Left renal pelvis (tissue), 4 donors: ENCODE results near the gene PCDHGA7. TPM values are rescaled to one million over a fixed set of nuclear protein-coding genes. Genes with fewer than 3 reads are reported as not detected.
"Not testable (repeated sequence)": the region's sequence is repeated elsewhere in the genome, so short reads cannot be mapped to it uniquely, and the experiment has no call there.

Source experiments
- DNase-seq, 4 donors: peaks; one replicate each; pipeline ENCODE4 v3.0.0-alpha.2; 2013; ENCODE audit warnings: low read depth in 4 of 4, low spot score in 3 of 4
- polyA plus RNA-seq, 4 donors: library from polyadenylated mRNA; unstranded; fragments of 120-200 nt; gene quantifications; one replicate each; pipeline ENCODE4 v1.2.1, GENCODE V29; 2013; ENCODE audit not compliant: insufficient read length in 4 of 4

PCDHGA7 gene
- polyA plus RNA-seq, 4 donors, result 1.8 to 2.5 (median 2.1) TPM

DNA sequence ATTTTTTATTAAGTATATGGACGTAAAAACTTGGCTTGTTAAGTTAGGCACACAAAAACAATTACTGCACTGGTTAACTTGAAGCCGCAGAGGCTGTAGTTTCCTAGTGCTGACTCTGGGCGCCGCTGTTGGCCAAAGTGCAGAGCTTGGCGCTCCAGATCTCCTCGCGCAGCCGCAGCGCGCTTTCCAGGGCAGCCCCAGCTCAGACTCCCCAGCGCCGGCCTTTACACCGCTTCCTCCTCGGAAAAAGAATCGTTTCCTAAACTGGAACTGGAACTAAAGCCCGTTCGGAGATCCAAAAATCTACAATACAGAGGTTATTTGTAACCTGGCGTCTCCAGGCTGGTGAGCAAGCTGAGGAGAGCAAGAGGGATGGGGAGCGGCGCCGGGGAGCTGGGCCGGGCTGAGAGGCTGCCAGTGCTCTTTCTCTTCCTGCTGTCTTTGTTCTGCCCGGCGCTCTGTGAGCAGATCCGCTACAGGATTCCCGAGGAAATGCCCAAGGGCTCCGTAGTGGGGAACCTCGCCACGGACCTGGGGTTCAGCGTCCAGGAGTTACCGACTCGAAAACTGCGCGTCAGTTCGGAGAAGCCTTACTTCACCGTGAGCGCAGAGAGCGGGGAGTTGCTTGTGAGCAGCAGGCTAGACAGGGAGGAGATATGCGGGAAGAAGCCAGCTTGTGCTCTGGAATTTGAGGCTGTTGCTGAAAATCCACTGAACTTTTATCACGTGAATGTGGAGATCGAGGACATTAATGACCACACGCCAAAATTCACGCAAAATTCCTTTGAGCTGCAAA lies 15.4 kb downstream of the PCDHGA7 start, which contains the start of gene PCDHGB5:
Gene PCDHGB5, plus strand, starts transcription at position 192 of the 796 bp plus-strand sequence. Its CDS starts 181 bp downstream, at position 373.
- not testable (repeated sequence) for DNase-seq

DNA sequence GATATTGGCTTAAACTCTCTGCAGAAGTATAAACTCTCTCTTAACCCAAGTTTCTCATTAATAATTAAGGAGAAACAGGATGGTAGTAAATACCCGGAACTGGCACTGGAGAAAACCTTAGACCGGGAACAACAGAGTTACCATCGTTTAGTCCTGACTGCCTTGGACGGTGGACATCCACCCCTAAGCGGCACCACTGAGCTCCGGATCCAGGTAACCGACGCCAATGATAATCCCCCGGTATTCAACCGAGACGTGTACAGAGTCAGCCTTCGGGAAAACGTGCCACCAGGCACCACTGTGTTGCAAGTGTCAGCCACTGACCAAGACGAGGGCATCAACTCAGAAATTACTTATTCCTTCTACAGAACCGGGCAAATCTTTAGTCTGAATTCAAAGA lies 16.1 kb downstream of the PCDHGA7 start:
- no peak for DNase-seq

DNA sequence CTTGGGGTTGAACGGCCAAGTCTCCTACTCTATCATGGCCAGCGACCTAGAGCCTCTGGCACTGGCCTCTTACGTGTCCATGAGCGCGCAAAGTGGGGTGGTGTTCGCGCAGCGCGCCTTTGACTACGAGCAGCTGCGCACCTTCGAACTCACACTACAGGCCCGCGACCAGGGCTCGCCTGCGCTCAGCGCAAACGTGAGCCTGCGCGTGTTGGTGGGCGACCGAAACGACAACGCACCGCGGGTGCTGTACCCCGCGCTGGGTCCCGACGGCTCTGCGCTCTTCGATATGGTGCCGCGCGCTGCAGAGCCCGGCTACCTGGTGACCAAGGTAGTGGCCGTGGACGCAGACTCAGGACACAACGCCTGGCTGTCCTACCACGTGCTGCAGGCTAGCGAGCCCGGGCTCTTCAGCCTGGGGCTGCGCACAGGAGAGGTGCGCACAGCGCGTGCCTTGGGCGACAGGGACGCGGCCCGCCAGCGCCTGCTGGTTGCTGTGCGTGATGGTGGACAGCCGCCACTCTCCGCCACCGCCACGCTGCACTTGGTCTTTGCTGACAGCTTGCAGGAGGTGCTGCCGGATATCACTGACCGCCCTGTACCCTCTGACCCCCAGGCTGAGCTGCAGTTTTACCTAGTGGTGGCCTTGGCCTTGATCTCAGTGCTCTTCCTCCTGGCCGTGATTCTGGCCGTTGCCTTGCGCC lies 17.2 kb downstream of the PCDHGA7 start:
- DNase-seq, result no peak

DNA sequence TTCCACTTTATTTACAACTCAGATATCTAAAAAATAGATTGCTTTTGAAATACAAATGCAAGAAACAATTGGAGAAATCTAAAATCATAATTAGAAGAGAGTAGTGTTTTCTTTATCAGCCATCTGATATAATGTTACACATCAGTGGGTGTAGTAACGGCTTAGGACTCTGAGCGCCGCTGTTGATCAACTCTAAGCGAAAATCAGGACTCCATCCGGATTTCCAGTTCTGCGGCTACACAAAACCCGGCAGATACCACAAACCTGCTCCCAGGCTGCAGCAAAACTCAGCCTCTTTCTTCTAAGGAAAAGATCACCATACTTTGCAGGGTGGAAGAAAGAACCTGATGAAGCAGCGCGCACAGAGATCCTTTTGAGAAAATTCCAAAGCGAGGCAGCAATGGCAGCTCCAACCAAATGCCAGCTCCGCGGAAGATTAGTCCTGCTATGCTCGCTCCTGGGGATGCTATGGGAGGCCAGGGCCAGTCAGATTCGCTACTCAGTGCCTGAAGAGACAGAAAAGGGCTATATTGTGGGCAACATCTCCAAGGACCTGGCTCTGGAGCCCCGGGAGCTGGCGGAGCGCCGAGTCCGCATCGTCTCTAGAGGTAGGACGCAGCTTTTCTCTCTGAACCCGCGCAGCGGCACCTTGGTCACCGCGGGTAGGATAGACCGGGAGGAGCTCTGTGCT lies 20.2 kb downstream of the PCDHGA7 start, which contains the start of gene PCDHGA9:
Gene PCDHGA9, plus strand, starts transcription at position 226 of the 691 bp plus-strand sequence. Its CDS starts 175 bp downstream, at position 401.
- no peak for DNase-seq

DNA sequence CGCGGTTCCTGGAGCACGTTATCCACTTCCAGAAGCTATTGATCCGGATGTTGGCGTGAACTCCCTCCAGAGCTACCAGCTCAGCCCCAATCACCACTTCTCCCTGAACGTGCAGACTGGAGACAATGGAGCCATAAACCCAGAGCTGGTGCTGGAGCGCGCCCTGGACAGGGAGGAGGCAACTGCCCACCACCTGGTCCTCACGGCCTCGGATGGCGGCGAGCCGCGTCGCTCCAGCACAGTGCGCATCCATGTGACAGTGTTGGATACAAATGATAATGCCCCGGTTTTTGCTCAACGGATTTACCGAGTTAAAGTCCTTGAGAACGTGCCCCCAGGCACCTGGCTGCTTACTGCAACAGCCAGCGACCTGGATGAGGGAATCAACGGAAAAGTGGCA lies 20.8 kb downstream of the PCDHGA7 start:
- no peak for DNase-seq

DNA sequence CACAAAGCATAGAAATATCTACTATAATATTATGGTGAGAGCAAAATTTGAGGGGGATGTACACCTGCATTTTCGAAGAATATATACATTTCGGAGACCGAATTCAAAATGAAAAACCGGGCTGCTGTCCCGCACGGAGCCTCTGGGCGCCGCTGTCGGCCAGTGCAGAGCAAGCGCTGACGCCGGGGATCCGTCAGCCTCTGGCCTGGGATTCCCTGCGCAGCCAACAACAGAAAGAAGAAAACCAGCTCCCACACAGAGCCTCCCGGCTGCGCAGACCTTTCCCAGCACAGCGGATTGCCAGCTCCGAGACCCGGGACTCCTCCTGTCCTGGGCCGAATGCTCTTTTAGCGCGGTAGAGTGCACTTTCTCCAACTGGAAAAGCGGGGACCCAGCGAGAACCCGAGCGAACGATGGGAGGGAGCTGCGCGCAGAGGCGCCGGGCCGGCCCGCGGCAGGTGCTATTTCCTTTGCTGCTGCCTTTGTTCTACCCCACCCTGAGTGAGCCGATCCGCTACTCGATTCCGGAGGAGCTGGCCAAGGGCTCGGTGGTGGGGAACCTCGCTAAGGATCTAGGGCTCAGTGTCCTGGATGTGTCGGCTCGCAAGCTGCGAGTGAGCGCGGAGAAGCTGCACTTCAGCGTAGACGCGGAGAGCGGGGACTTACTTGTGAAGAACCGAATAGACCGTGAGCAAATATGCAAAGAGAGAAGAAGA lies 25.4 kb downstream of the PCDHGA7 start, which contains the start of gene PCDHGB6:
Gene PCDHGB6, plus strand, starts transcription at position 232 of the 716 bp plus-strand sequence. Its CDS starts 182 bp downstream, at position 414.
- not testable (repeated sequence) for DNase-seq

DNA sequence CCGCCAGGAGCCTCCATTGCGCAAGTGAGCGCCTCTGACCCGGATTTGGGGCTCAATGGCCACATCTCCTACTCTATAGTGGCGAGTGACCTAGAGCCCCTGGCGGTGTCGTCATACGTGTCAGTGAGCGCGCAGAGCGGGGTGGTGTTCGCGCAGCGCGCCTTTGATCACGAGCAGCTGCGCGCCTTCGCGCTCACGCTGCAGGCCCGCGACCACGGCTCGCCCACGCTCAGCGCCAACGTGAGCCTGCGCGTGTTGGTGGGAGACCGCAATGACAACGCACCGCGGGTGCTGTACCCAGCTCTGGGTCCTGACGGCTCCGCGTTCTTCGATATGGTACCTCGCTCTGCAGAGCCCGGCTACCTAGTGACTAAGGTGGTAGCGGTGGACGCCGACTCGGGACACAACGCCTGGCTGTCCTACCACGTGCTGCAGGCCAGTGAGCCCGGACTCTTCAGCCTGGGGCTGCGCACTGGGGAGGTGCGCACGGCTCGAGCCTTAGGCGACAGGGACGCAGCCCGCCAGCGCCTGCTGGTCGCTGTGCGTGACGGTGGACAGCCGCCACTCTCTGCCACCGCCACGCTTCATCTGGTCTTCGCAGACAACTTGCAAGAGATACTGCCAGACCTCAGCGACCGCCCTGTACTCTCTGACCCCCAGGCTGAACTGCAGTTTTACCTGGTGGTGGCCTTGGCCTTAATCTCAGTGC lies 27.2 kb downstream of the PCDHGA7 start:
- no peak for DNase-seq

DNA sequence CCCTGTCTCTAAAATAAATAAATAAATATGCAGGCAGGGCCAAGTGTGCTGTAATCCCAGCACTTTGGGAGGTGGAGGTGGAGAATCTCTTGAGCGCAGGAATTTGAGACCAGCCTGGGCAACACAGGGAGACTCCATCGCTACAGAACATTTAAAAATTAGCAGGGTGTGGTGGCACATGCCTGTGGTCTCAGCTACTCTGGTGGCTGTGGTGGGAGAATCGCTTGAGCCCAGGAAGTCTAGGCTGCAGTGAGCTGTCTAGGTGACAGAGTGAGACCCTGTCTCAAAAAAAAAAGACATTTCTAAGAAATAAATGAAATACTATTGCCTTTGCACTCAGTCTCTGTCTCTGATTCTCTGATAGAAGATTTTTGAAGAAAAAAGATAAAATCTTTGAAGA lies 29.0 kb downstream of the PCDHGA7 start:
- DNase-seq, result no peak

DNA sequence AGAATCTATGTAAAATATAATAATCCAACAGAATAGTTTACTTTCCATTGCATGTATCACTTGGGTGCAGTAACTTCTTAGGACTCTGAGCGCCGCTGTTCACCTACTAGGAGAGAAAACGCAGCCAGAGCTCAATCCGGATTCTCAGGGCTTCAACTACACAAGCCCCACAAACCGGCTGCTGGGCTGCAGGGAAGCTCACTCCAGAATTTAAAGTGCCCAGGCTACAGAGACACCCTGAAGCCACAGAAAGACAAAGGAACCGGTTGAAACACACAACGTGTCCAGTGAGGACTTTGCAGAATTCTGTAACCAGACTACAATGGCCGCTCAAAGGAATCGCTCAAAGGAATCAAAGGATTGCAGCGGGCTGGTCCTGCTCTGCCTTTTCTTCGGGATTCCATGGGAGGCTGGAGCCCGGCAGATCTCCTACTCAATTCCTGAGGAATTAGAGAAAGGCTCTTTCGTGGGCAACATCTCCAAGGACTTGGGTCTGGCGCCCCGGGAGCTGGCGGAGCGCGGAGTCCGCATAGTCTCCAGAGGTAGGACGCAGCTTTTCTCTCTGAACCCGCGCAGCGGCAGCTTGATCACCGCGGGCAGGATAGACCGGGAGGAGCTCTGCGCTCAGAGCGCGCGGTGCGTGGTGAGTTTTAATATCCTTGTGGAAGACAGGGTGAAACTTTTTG lies 30.5 kb downstream of the PCDHGA7 start, which contains the start of gene PCDHGA10:
Gene PCDHGA10, plus strand, starts transcription at position 134 of the 686 bp plus-strand sequence. Its CDS starts 189 bp downstream, at position 323.
- DNase-seq, result no peak

DNA sequence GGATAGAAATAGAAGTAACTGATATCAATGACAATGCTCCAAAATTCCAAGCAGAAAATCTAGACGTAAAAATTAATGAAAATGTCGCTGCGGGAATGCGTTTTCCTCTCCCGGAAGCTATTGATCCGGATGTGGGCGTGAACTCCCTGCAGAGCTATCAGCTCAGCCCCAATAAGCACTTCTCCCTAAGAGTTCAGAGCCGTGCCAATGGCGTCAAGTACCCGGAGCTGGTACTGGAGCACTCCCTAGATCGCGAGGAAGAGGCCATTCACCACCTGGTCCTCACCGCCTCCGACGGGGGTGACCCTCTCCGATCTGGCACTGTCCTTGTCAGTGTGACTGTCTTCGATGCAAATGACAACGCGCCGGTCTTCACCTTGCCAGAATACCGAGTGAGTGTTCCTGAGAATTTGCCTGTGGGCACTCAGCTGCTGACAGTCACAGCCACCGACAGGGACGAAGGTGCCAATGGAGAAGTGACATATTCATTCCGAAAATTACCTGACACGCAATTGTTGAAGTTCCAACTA lies 31.1 kb downstream of the PCDHGA7 start:
- no peak for DNase-seq

DNA sequence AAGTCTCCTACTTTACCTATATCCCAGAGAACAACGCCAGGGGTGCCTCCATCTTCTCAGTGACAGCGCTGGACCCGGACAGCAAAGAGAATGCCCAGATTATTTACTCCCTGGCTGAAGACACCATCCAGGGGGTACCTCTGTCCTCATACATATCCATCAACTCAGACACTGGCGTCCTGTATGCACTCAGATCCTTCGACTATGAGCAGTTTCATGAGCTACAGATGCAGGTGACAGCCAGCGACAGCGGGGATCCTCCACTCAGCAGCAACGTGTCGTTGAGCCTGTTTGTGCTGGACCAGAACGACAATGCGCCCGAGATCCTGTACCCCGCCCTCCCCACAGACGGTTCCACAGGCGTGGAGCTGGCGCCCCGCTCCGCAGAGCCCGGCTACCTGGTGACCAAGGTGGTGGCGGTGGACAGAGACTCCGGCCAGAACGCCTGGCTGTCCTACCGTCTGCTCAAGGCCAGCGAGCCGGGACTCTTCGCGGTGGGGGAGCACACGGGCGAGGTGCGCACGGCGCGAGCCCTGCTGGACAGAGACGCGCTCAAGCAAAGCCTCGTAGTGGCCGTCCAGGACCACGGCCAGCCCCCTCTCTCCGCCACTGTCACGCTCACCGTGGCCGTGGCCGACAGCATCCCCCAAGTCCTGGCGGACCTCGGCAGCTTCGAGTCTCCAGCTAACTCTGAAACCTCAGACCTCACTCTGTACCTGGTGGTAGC lies 32.2 kb downstream of the PCDHGA7 start:
- DNase-seq, result not testable (repeated sequence)

DNA sequence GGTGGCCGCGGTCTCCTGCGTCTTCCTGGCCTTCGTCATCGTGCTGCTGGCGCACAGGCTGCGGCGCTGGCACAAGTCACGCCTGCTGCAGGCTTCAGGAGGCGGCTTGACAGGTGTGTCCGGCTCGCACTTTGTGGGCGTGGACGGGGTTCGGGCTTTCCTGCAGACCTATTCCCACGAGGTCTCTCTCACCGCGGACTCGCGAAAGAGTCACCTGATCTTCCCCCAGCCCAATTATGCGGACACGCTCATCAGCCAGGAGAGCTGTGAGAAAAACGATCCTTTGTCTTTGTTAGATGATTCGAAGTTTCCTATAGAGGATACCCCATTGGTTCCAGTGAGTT lies 32.7 kb downstream of the PCDHGA7 start:
- DNase-seq, result not testable (repeated sequence)

DNA sequence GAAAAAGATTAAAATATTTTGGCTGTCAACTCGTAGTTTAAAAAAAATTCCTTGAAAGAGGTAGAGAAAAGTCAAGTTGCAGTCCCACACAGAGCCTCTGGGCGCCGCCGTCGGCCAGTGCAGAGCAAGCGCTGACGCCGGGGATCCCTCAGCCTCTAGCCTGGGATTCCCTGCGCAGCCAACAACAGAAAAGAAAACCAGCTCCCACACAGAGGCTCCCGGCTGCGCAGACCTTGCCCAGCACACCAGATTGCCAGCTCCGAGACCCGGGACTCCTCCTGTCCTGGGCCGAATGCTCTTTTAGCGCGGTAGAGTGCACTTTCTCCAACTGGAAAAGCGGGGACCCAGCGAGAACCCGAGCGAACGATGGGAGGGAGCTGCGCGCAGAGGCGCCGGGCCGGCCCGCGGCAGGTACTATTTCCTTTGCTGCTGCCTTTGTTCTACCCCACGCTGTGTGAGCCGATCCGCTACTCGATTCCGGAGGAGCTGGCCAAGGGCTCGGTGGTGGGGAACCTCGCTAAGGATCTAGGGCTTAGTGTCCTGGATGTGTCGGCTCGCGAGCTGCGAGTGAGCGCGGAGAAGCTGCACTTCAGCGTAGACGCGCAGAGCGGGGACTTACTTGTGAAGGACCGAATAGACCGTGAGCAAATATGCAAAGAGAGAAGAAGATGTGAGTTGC lies 35.1 kb downstream of the PCDHGA7 start, which contains the start of gene PCDHGB7:
Gene PCDHGB7, plus strand, starts transcription at position 184 of the 679 bp plus-strand sequence. Its CDS starts 183 bp downstream, at position 367.
- not testable (repeated sequence) for DNase-seq

DNA sequence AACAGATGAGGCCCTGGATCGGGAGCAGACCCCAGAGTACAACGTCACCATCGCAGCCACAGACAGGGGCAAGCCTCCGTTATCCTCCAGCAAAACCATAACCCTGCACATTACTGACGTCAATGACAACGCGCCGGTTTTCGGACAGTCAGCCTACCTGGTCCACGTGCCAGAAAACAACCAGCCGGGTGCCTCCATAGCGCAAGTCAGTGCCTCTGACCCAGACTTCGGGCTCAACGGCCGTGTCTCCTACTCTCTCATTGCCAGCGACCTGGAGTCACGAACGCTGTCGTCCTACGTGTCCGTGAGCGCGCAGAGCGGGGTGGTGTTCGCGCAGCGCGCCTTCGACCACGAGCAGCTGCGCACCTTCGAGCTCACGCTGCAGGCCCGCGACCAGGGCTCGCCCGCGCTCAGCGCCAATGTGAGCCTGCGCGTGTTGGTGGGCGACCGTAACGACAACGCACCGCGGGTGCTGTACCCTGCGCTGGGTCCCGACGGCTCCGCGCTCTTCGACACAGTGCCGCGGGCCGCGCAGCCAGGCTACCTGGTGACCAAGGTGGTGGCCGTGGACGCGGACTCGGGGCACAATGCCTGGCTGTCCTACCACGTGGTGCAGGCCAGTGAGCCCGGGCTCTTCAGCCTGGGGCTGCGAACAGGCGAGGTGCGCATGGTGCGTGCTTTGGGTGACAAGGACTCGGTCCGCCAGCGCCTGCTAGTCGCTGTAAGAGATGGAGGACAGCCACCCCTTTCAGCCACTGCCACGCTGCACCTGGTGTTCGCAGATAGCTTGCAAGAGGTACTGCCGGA lies 36.7 kb downstream of the PCDHGA7 start:
- DNase-seq, result no peak

DNA sequence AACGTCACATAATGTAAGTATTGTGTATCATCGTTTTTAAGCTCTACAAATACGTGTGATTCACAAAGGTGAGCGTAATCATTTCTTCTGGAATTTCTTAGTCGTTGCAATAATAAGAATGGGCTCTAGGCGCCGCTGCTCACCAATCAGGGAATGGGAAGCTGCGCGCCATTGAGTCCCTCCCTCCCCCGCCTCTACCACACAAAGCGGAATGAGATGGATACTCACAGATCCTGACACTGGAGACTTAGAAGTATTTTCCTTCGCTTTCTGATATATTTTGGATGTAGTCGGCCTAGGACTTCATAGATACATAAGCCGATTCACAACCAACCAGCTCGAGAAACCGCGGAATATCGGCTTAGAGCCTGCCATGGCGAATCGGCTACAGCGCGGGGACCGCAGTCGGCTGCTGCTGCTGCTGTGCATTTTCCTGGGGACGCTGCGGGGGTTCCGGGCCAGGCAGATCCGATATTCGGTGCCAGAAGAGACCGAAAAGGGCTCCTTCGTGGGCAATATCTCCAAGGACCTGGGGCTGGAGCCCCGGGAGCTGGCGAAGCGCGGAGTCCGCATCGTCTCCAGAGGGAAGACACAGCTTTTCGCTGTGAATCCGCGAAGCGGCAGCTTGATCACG lies 38.4 kb downstream of the PCDHGA7 start, which contains the start of gene PCDHGA11:
Gene PCDHGA11, plus strand, starts transcription at position 197 of the 634 bp plus-strand sequence. Its CDS starts 177 bp downstream, at position 374.
- DNase-seq, result no peak

DNA sequence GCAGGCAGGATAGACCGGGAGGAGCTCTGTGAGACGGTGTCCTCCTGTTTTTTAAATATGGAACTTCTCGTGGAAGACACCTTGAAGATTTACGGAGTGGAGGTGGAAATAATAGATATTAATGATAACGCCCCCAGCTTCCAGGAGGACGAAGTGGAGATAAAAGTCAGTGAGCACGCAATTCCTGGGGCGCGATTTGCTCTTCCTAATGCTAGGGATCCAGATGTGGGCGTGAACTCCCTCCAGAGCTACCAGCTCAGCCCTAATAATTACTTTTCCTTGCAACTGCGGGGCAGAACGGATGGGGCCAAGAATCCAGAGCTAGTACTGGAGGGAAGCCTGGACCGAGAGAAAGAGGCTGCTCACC lies 38.9 kb downstream of the PCDHGA7 start:
- DNase-seq, result no peak
